DND-41 (cell line): ENCODE measurements around the gene DST.

ENCODE experiments used
- EZH2 ChIP-seq: IDR thresholded peaks from 3 replicates; pipeline ENCODE4 v1.6.1; 2012; ENCODE audit warnings: borderline replicate concordance, low read depth, mild to moderate bottlenecking, moderate library complexity, low read length, inconsistent platforms; ENCODE audit not compliant: severe bottlenecking
- TF ChIP-seq, protein P1 (sequence below): IDR thresholded peaks from 2 replicates; pipeline ENCODE4 v1.5.1; 2012; ENCODE audit warnings: borderline replicate concordance, low read length, moderate library complexity, mild to moderate bottlenecking; ENCODE audit not compliant: poor library complexity, severe bottlenecking; ENCODE audit errors: extremely low read depth

DNA sequence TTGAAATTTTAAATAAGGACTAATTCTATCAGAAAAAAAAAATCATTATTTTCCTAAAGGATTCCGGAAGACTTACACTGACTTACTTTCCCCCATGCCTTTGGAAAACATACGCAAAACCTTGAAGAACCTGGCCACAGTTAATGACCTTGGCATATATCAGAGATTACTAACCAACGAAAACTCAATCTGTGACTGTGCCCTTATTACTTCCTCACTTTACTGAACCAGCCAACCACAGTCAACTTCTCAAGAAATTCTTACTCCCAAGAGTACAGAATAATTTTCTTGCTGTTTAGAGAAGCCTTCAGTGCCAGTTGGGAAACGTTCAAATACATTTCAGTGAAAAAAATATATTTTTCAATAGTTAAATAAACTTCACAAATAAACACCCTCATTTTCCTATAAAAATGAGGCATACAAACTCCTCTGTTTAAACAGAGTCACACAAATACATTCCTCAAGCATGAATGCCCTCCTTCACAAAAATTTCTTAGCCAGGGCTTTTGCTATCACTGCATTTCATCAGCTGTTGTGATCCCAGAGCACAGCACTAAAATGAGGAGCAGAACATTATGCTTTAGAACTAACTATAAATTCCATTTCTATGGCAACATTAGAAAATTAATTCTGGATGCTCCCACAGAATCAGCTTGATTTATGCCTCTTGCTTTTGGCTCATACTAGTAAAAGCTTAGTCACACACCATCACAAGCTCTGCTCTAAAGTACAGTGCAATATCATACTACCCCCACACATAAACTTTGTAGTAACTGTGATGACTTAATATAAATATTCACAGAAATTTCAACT lies 117.6 kb downstream of the DST start:
- TF ChIP-seq, protein P1, sequence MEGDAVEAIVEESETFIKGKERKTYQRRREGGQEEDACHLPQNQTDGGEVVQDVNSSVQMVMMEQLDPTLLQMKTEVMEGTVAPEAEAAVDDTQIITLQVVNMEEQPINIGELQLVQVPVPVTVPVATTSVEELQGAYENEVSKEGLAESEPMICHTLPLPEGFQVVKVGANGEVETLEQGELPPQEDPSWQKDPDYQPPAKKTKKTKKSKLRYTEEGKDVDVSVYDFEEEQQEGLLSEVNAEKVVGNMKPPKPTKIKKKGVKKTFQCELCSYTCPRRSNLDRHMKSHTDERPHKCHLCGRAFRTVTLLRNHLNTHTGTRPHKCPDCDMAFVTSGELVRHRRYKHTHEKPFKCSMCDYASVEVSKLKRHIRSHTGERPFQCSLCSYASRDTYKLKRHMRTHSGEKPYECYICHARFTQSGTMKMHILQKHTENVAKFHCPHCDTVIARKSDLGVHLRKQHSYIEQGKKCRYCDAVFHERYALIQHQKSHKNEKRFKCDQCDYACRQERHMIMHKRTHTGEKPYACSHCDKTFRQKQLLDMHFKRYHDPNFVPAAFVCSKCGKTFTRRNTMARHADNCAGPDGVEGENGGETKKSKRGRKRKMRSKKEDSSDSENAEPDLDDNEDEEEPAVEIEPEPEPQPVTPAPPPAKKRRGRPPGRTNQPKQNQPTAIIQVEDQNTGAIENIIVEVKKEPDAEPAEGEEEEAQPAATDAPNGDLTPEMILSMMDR = no peak
- no peak for TF ChIP-seq EZH2
